Effector memory CD8-positive, alpha-beta T cell (primary cell): ENCODE data around the gene MAPK1.
"Not testable (repeated sequence)": the region's sequence is repeated elsewhere in the genome, so short reads cannot be mapped to it uniquely, and the experiment has no call there.

ENCODE experiments used
- ATAC-seq: fragments of 150-1000 bp; cut with Tn5 transposase; replicated peaks from 2 replicates; pipeline ENCODE4 v1.10.0; 2021; ENCODE audit warnings: mild to moderate bottlenecking, moderate library complexity
- DNase-seq, 3 experiments: peaks; one replicate each; pipeline ENCODE4 v3.0.0; 2021
- H3K27ac Mint-ChIP-seq, 2 donors: one replicate each; pipeline ENCODE4 v1.8.0; 2022; ENCODE audit warnings: mild to moderate bottlenecking in 2 of 2, mixed read lengths in 2 of 2, moderate library complexity in 2 of 2
- H3K27me3 Mint-ChIP-seq, 2 donors: one replicate each; pipeline ENCODE4 v1.8.0; 2022; ENCODE audit warnings: mixed read lengths in 2 of 2
- H3K36me3 Mint-ChIP-seq: one replicate; pipeline ENCODE4 v1.8.0; 2022; ENCODE audit warnings: mild to moderate bottlenecking, moderate library complexity, mixed read lengths; ENCODE audit not compliant: insufficient read depth
- H3K4me1 Mint-ChIP-seq, 2 donors: one replicate each; pipeline ENCODE4 v1.8.0; 2022; ENCODE audit warnings: low read depth in 2 of 2, mixed read lengths in 2 of 2
- H3K4me3 Mint-ChIP-seq, 2 donors: one replicate each; pipeline ENCODE4 v1.8.0; 2022; ENCODE audit warnings: mild to moderate bottlenecking in 2 of 2, mixed read lengths in 2 of 2, moderate library complexity in 2 of 2
- H3K9me3 Mint-ChIP-seq, 2 donors: one replicate each; pipeline ENCODE4 v1.8.0; 2022; ENCODE audit warnings: mixed read lengths in 2 of 2

MAPK1 gene

GRCh38 chr22:21896951-21897513 lies 29.6 kb upstream of the MAPK1 start:
- H3K27me3 Mint-ChIP-seq = no peaks in the 10 kb centered on the region
- ATAC-seq (no peak), DNase-seq (no peak)
- H3K36me3 Mint-ChIP-seq = peaks cover 4% of the 10 kb centered on the region
- H3K4me3 Mint-ChIP-seq = no peak overlapping the region
- no peaks in the 10 kb centered on the region for H3K9me3 Mint-ChIP-seq
- peak overlapping the region in 1 of 2 donors; percentile 22 for H3K27ac Mint-ChIP-seq
- H3K4me1 Mint-ChIP-seq = no peaks in the 10 kb centered on the region

DNA sequence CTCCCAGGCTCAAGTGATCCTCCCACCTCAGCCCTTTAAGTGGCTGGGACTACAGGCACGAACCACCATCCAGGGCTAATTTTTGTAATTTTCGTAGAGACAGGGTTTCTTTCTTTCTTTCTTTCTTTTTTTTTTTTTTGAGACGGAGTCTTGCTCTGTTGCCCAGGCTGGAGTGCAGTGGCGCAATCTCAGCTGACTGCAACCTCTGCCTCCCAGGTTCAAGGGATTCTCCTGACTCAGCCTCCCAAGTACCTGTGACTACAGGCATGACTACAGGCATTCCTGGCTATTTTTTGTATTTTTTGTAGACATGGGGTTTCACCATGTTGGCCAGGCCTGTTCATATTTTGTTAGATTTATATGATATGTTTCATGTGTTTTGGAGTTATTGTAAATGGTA lies 28.8 kb upstream of the MAPK1 start:
- DNase-seq, H3K36me3 Mint-ChIP-seq, ATAC-seq, H3K27me3 Mint-ChIP-seq, H3K27ac Mint-ChIP-seq, H3K9me3 Mint-ChIP-seq, H3K4me3 Mint-ChIP-seq, H3K4me1 Mint-ChIP-seq: not testable (repeated sequence)

DNA sequence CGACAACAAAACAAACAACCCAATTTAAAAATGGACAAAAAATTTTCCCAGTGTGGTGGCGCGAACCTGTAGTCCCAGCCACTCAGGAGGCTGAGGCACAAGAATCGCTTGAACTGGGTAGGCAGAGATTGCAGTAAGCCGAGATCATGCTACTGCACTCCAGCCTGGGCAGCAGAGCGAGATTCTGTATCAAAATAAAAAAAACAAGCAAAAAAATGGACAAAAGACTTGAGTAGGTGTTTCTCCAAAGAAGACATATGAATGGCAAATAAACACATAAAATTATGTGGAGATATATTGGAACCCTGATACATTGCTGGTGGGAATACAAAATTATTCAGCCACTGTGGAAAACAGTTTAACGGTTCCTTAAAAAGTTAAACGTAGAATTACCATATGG lies 27.4 kb upstream of the MAPK1 start:
- Mint-ChIP-seq H3K36me3 (peaks cover 4% of the 10 kb centered on the region), H3K4me3 (no peak overlapping the region), H3K27ac (no peak overlapping the region), H3K27me3 (no peaks in the 10 kb centered on the region), H3K9me3 (no peaks in the 10 kb centered on the region), H3K4me1 (no peaks in the 10 kb centered on the region)
- no peak for ATAC-seq
- DNase-seq = no peak

DNA sequence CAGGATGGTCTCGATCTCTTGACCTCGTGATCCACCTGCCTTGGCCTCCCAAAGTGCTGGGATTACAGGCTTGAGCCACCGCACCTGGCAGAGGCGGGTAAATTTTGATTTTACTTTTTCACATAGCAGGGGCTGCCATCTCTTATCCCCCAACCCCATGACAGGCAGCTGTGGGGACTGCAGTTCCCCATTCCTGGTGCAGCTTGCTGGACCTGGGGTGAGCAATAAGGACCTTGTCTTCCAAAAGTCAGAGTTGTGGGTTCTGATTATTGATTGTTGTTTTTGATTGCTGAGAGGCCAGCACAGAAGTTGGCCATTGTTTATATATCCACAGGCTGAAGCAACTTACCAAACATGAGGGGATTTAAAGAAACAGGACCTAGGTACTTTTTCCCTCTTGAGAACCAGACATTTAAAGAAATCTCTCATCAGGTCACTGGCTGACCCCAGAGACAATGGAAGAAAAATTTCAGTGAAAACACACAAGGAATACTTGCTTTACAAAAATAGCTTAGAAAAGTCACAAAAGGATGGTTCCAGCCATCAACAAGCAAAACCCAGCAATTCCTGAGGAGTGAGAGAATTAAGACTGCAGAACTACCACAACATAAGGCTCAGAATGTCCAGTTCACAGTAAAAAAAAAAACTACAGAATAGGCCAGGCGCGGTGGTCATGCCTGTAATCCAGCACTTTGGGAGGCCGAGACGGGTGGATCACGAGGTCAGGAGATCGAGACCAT lies 22.0 kb upstream of the MAPK1 start:
- no peak overlapping the region for H3K27ac Mint-ChIP-seq
- peaks cover 6% of the 10 kb centered on the region for H3K36me3 Mint-ChIP-seq
- H3K4me1 Mint-ChIP-seq = no peaks in the 10 kb centered on the region
- no peaks in the 10 kb centered on the region for H3K27me3 Mint-ChIP-seq
- H3K9me3 Mint-ChIP-seq = no peaks in the 10 kb centered on the region
- no peak overlapping the region for H3K4me3 Mint-ChIP-seq
- ATAC-seq (no peak), DNase-seq (no peak)

DNA sequence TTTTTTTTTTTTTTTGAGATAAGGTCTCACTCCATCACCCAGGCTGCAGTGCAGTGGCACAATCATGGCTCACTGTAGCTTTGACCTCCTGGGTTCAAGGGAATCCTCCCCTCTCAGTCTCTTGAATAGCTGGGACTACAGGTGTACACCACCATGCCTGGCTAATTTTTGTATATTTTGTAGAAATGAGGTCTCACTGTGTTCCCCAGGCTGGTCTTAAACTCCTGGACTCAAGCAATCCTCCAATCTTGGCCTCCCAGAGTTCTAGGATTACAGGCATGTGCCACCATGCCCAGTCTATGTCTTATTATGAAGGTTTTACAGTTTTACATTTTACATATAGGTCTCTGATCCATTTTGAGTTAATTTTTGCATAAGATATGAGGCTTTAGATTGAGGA lies 20.4 kb upstream of the MAPK1 start:
- ATAC-seq (no peak), DNase-seq (no peak)
- H3K4me3 Mint-ChIP-seq = no peak overlapping the region
- H3K36me3 Mint-ChIP-seq = peaks cover 3% of the 10 kb centered on the region
- H3K9me3 Mint-ChIP-seq = no peaks in the 10 kb centered on the region
- H3K4me1 Mint-ChIP-seq = no peaks in the 10 kb centered on the region
- no peak overlapping the region for H3K27ac Mint-ChIP-seq
- H3K27me3 Mint-ChIP-seq = no peaks in the 10 kb centered on the region

- ATAC-seq, H3K9me3 Mint-ChIP-seq, H3K4me3 Mint-ChIP-seq, H3K27ac Mint-ChIP-seq, H3K4me1 Mint-ChIP-seq, H3K27me3 Mint-ChIP-seq, DNase-seq, H3K36me3 Mint-ChIP-seq: not testable (repeated sequence)
Observed at GRCh38 chr22:21883930-21884329, 16.5 kb upstream of the MAPK1 start.

DNA sequence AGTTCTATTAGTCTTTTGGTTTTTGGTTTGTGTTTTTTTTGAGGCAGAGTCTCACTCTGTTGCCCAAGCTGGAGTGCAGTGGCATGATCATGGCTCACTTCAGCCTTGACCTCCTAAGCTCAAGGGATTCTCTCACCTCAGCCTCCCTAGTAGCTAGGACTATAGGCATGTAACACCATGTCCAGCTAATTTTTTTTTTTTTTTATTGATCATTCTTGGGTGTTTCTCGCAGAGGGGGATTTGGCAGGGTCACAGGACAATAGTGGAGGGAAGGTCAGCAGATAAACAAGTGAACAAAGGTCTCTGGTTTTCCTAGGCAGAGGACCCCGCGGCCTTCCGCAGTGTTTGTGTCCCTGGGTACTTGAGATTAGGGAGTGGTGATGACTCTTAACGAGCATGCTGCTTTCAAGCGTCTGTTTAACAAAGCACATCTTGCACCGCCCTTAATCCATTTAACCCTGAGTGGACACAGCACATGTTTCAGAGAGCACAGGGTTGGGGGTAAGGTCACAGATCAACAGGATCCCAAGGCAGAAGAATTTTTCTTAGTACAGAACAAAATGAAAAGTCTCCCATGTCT lies 15.4 kb upstream of the MAPK1 start:
- H3K27ac Mint-ChIP-seq, H3K4me1 Mint-ChIP-seq, DNase-seq, H3K36me3 Mint-ChIP-seq, H3K9me3 Mint-ChIP-seq, H3K27me3 Mint-ChIP-seq, H3K4me3 Mint-ChIP-seq, ATAC-seq: not testable (repeated sequence)

- no peaks in the 10 kb centered on the region for H3K4me1 Mint-ChIP-seq
- H3K36me3 Mint-ChIP-seq = no peaks in the 10 kb centered on the region
- DNase-seq (no peak), ATAC-seq (no peak)
- no peak overlapping the region for H3K27ac Mint-ChIP-seq
- H3K27me3 Mint-ChIP-seq = no peaks in the 10 kb centered on the region
- H3K9me3 Mint-ChIP-seq = no peaks in the 10 kb centered on the region
- H3K4me3 Mint-ChIP-seq = no peak overlapping the region
Observed at GRCh38 chr22:21881841-21882753, 14.7 kb upstream of the MAPK1 start.

GRCh38 chr22:21876486-21877176 lies 9.2 kb upstream of the MAPK1 start:
- H3K4me3 Mint-ChIP-seq = peak overlapping the region in 1 of 2 donors; percentile 16

GRCh38 chr22:21874953-21875352 lies 7.5 kb upstream of the MAPK1 start:
- not testable (repeated sequence) for ATAC-seq, H3K36me3 Mint-ChIP-seq, H3K27me3 Mint-ChIP-seq, H3K4me1 Mint-ChIP-seq, H3K9me3 Mint-ChIP-seq, H3K27ac Mint-ChIP-seq, DNase-seq, H3K4me3 Mint-ChIP-seq

More at GRCh38 chr22:21876486-21877176, 9.2 kb upstream of the MAPK1 start:
- peaks cover 6 to 8% of the 10 kb centered on the region in 2 donors for H3K4me1 Mint-ChIP-seq
- no peaks in the 10 kb centered on the region for H3K36me3 Mint-ChIP-seq
- DNase-seq (no peak), ATAC-seq (peak; percentile 52)
- no peaks in the 10 kb centered on the region for H3K27me3 Mint-ChIP-seq
- peak overlapping the region in 1 of 2 donors; percentile 57 for H3K27ac Mint-ChIP-seq
- H3K9me3 Mint-ChIP-seq = no peaks in the 10 kb centered on the region

DNA sequence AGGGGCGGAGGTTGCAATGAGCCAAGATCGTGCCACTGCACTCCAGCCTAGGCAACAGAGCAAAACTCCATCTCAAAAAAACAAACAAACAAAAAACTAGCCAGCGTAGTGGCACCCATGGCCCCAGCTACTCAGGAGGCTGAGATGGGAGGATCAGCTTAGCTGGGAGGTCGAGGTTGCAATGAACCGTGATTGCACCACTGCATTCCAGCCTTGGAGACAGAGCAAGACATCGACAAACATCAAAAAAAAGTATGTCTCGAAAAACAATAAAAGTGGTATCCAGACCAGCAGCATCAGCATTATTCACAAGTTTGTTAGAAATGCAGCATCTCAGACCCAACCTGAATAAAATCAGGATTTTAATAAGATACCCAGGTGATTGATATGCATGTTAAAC lies 6.2 kb upstream of the MAPK1 start:
- no peaks in the 10 kb centered on the region for H3K36me3 Mint-ChIP-seq
- DNase-seq = no peak
- no peak for ATAC-seq
- H3K27ac Mint-ChIP-seq = no peak overlapping the region
- H3K4me3 Mint-ChIP-seq = no peak overlapping the region
- H3K9me3 Mint-ChIP-seq = no peaks in the 10 kb centered on the region
- no peaks in the 10 kb centered on the region for H3K27me3 Mint-ChIP-seq
- H3K4me1 Mint-ChIP-seq = peaks cover 7 to 10% of the 10 kb centered on the region in 2 donors

DNA sequence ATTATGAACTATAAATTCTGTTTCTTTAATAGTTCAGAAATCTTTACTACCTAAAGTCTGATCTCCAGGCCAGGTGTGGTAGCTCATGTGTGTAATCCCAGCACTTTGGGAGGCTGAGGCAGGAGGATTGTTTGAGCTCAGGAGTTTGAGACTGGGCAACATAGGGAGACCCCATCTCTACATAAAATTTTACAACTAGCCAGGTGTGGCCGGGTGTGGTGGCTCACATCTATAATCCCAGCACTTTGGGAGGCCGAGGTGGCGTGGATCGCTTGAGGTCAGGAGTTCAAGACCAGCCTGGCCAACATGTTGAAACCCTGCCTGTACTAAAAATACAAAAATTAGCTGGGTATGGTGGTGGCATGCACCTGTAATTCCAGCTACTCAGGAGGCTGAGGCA lies 5.3 kb upstream of the MAPK1 start:
- not testable (repeated sequence) for ATAC-seq, H3K27ac Mint-ChIP-seq, H3K27me3 Mint-ChIP-seq, DNase-seq, H3K36me3 Mint-ChIP-seq, H3K4me3 Mint-ChIP-seq, H3K9me3 Mint-ChIP-seq
- peaks cover 14 to 19% of the 10 kb centered on the region in 2 donors for H3K4me1 Mint-ChIP-seq

DNA sequence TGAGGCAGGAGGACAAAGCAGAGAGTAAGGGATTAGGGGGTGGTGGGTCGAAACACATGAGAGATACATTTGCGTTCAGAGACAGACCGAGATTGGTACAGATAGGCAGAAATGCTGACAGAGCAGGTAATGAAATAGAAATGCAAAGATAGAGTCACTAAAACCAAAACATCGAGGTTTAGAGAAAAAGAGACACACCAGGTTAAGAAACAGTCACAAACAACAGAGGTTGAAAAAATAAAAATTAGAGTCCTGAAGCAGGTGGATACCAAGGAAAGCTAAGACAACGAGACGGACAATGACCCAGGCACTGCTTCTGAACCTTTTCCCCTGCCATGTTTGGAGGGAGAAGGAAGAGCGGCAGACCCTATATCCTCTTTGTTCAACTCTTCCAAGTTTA lies 1.2 kb upstream of the MAPK1 start:
- Mint-ChIP-seq H3K27ac (peak overlapping the region; percentile 91 to 98), H3K9me3 (no peaks in the 10 kb centered on the region), H3K27me3 (no peaks in the 10 kb centered on the region), H3K4me3 (peak overlapping the region; percentile 73 to 82), H3K4me1 (peaks cover 30 to 41% of the 10 kb centered on the region in 2 donors), H3K36me3 (no peaks in the 10 kb centered on the region)
- ATAC-seq (no peak), DNase-seq (no peak)
